Femur (tissue), 1 donor: ENCODE results near the gene GABRR2.
A peak's percentile ranks its signal among the peaks of the same experiment; 100 is the strongest.

Experiments
- DNase-seq: peaks from one replicate; pipeline ENCODE4 v3.0.0-alpha.2; 2017

GABRR2 gene

GRCh38 chr6:89315249-89315885 is at the start of gene GABRR2:
Gene GABRR2 (minus strand): TSS chr6:89315299. CDS start chr6:89315165, 134 bp downstream.
- DNase-seq = no peak

- no peak for DNase-seq
Measured at GRCh38 chr6:89364586-89364985, 49.5 kb upstream of the GABRR2 start.

- no peak for DNase-seq
Measured at GRCh38 chr6:89361171-89361570, 46.1 kb upstream of the GABRR2 start.

GRCh38 chr6:89360415-89360999 is 45.4 kb upstream of the GABRR2 start:
- DNase-seq = no peak

- no peak for DNase-seq
Measured at GRCh38 chr6:89359561-89359960, 44.5 kb upstream of the GABRR2 start.

GRCh38 chr6:89357390-89357789 is 42.3 kb upstream of the GABRR2 start:
- DNase-seq = no peak

GRCh38 chr6:89356642-89357170 is 41.6 kb upstream of the GABRR2 start:
- DNase-seq = no peak

GRCh38 chr6:89355511-89356194 is 40.6 kb upstream of the GABRR2 start:
- no peak for DNase-seq

- no peak for DNase-seq
Measured at GRCh38 chr6:89353702-89354392, 38.7 kb upstream of the GABRR2 start.

GRCh38 chr6:89353118-89353556 is 38.0 kb upstream of the GABRR2 start:
- peak; percentile 36 for DNase-seq

GRCh38 chr6:89352278-89353117 is 37.4 kb upstream of the GABRR2 start, which contains the start of gene UBE2J1:
Gene UBE2J1 (minus strand): TSS chr6:89352722. CDS start chr6:89352569, 153 bp downstream.
- DNase-seq = peak; percentile 96

GRCh38 chr6:89351671-89352277 is 36.7 kb upstream of the GABRR2 start:
- DNase-seq = no peak

- no peak for DNase-seq
Measured at GRCh38 chr6:89350281-89350966, 35.3 kb upstream of the GABRR2 start.

- no peak for DNase-seq
Measured at GRCh38 chr6:89348372-89348771, 33.3 kb upstream of the GABRR2 start.

- DNase-seq = no peak
Measured at GRCh38 chr6:89347825-89348224, 32.7 kb upstream of the GABRR2 start.

GRCh38 chr6:89346433-89346832 is 31.3 kb upstream of the GABRR2 start:
- no peak for DNase-seq

- DNase-seq = no peak
Measured at GRCh38 chr6:89339565-89339964, 24.5 kb upstream of the GABRR2 start.

- no peak for DNase-seq
Measured at GRCh38 chr6:89335164-89335563, 20.1 kb upstream of the GABRR2 start.

GRCh38 chr6:89330910-89331309 is 15.8 kb upstream of the GABRR2 start:
- no peak for DNase-seq

- DNase-seq = no peak
Measured at GRCh38 chr6:89328976-89329375, 13.9 kb upstream of the GABRR2 start.

GRCh38 chr6:89324304-89324703 is 9.2 kb upstream of the GABRR2 start:
- no peak for DNase-seq
